GM23248 (cell line): ENCODE data around the gene SPR. TPM values are rescaled to one million over a fixed set of nuclear protein-coding genes. Genes with fewer than 3 reads are reported as not detected.
A peak's percentile ranks its signal among the peaks of the same experiment; 100 is the strongest.

ENCODE experiments used
- DNase-seq: peaks from one replicate; pipeline ENCODE4 v3.0.0-alpha.2; 2015
- H2AFZ ChIP-seq: fragments of 200-600 bp; sonication (generic); 2 replicates; pipeline ENCODE4 v1.6.1; 2016; ENCODE audit warnings: antibody characterized with exemption
- H3F3A ChIP-seq: fragments of 200-600 bp; sonication (generic); 2 replicates; pipeline ENCODE4 v1.6.1; 2016; ENCODE audit warnings: mild to moderate bottlenecking, antibody characterized with exemption, mixed run types; ENCODE audit not compliant: insufficient read depth
- H3K27ac ChIP-seq: fragments of 200-600 bp; sonication (generic); 2 replicates; pipeline ENCODE4 v1.5.1; 2016; ENCODE audit warnings: mild to moderate bottlenecking
- H3K27me3 ChIP-seq: fragments of 200-600 bp; sonication (generic); replicated peaks from 2 replicates; pipeline ENCODE4 v1.6.1; 2016; ENCODE audit warnings: mild to moderate bottlenecking; ENCODE audit not compliant: insufficient read depth
- H3K36me3 ChIP-seq: fragments of 200-600 bp; sonication (generic); 2 replicates; pipeline ENCODE4 v1.6.1; 2016; ENCODE audit warnings: low read depth, mild to moderate bottlenecking
- H3K4me1 ChIP-seq: fragments of 200-600 bp; sonication (generic); 2 replicates; pipeline ENCODE4 v1.6.1; 2016; ENCODE audit warnings: mild to moderate bottlenecking; ENCODE audit not compliant: insufficient read depth
- H3K4me2 ChIP-seq: fragments of 200-600 bp; sonication (generic); one replicate; pipeline ENCODE4 v1.6.1; 2016; ENCODE audit warnings: mild to moderate bottlenecking; ENCODE audit not compliant: unreplicated experiment
- H3K4me3 ChIP-seq: fragments of 200-600 bp; sonication (generic); 2 replicates; pipeline ENCODE4 v1.5.1; 2016; ENCODE audit warnings: mild to moderate bottlenecking
- H3K79me2 ChIP-seq: fragments of 200-600 bp; sonication (generic); 2 replicates; pipeline ENCODE4 v1.6.1; 2016; ENCODE audit warnings: mild to moderate bottlenecking; ENCODE audit not compliant: insufficient read depth
- H3K9ac ChIP-seq: fragments of 200-600 bp; sonication (generic); 2 replicates; pipeline ENCODE4 v1.6.1; 2016; ENCODE audit warnings: mild to moderate bottlenecking
- H3K9me2 ChIP-seq: fragments of 200-600 bp; sonication (generic); 2 replicates; pipeline ENCODE4 v1.6.1; 2016; ENCODE audit warnings: mixed run types, mild to moderate bottlenecking, moderate library complexity; ENCODE audit not compliant: insufficient read depth
- H3K9me3 ChIP-seq: fragments of 200-600 bp; sonication (generic); one replicate; pipeline ENCODE4 v1.6.1; 2017; ENCODE audit warnings: low read depth
- H4K20me1 ChIP-seq: fragments of 200-600 bp; sonication (generic); 2 replicates; pipeline ENCODE4 v1.6.0; 2016; ENCODE audit not compliant: insufficient read depth
- EZH2 ChIP-seq: fragments of 200-600 bp; sonication (generic); IDR thresholded peaks from 2 replicates; pipeline ENCODE4 v1.6.1; 2018; ENCODE audit warnings: antibody characterized with exemption, mild to moderate bottlenecking; ENCODE audit not compliant: insufficient read depth, poor library complexity, severe bottlenecking
- EZH2phosphoT487 ChIP-seq: fragments of 200-600 bp; sonication (generic); IDR thresholded peaks from 2 replicates; pipeline ENCODE4 v1.6.1; 2018; ENCODE audit warnings: antibody characterized with exemption, moderate library complexity, mild to moderate bottlenecking, low read depth; ENCODE audit not compliant: insufficient read depth
- WGBS, 2 experiments: methylation state at CpG; one replicate each; pipeline ENCODE4 v1.1.6; 2015 to 2017; ENCODE audit warnings: low lambda C conversion rate in 2 of 2, low coverage in 1 of 2; ENCODE audit errors: missing lambda C conversion rate in 2 of 2; 5-methylcytosine and 5-hydroxymethylcytosine counted together
- in situ Hi-C: fragments of 300-500 bp; cut with MboI; formaldehyde crosslinking; loops from 2 replicates; pipeline ENCODE4 v1.15.0; 2020
- polyA plus RNA-seq: library from polyadenylated mRNA; unstranded; fragments of >200 nt; fragmentation: Nextera tagmentation; extraction: Ambion mirVana; gene quantifications from 2 replicates; pipeline ENCODE4 v1.2.1, GENCODE V29; 2016
- total RNA-seq: library from RNA; depleted of rRNA; stranded (reverse); fragments of >200 nt; shearing (Covaris generic); gene quantifications from 2 replicates; pipeline ENCODE4 v1.2.3, GENCODE V29; 2014

SPR gene
- total and polyA plus RNA-seq, 2 experiments from 2014 or later = 17.1 to 21.1 TPM

- 6 to 7% methylated on average over 15 to 16 of the region's 16 CpGs for WGBS, 2 experiments
- H3K9me2 ChIP-seq = no peaks in the 10 kb centered on the region
- peak overlapping the region; percentile 69; the same call in 1 of the 2 replicates for H2AFZ ChIP-seq
- no peaks in the 10 kb centered on the region for H3K36me3 ChIP-seq
- H3K4me2 ChIP-seq = peak overlapping the region; percentile 59
- H3K79me2 ChIP-seq = no peaks in the 10 kb centered on the region
- no peaks in the 10 kb centered on the region for H3K9me3 ChIP-seq
- H3F3A ChIP-seq = no peaks in the 10 kb centered on the region
- H3K27ac ChIP-seq = no peak overlapping the region
- H3K4me1 ChIP-seq = 0 out of 2 replicates have a peak, but pooled peaks cover 6% of the 10 kb centered on the region
- no peaks in the 10 kb centered on the region for H4K20me1 ChIP-seq
- peaks cover 22% of the 10 kb centered on the region for H3K27me3 ChIP-seq
- H3K9ac ChIP-seq = no peak overlapping the region
- in situ Hi-C loops = loop anchor here (10.0 kb wide), 1 partner anchor 289 kb away; no protein-coding TSS in a partner anchor
- no peak for TF ChIP-seq EZH2
- TF ChIP-seq EZH2phosphoT487 = no peak
- H3K4me3 ChIP-seq = peak overlapping the region; percentile 50
- peak; percentile 67 for DNase-seq
Observed at GRCh38 chr2:72895759-72896281, 8.6 kb downstream of the SPR start.

- Histone ChIP-seq H4K20me1 (no peaks in the 10 kb centered on the region), H3K36me3 (no peaks in the 10 kb centered on the region), H3K9ac (no peak overlapping the region), H3K4me1 (0 out of 2 replicates have a peak, but pooled peaks cover 6% of the 10 kb centered on the region), H3K27me3 (peaks cover 29% of the 10 kb centered on the region), H3K27ac (no peak overlapping the region), H3K79me2 (no peaks in the 10 kb centered on the region), H3K9me2 (no peaks in the 10 kb centered on the region), H3K4me2 (no peak overlapping the region), H3F3A (no peaks in the 10 kb centered on the region), H3K9me3 (no peaks in the 10 kb centered on the region), H2AFZ (no peak overlapping the region), H3K4me3 (no peak overlapping the region)
- peak; percentile 25 for DNase-seq
- TF ChIP-seq EZH2 = no peak
- TF ChIP-seq EZH2phosphoT487 = no peak
- WGBS, 2 experiments = 89 to 90% methylated on average over 4 of the region's 4 CpGs
- in situ Hi-C loops = loop anchor here (10.0 kb wide), 1 partner anchor 288 kb away; no protein-coding TSS in a partner anchor
Observed at GRCh38 chr2:72896446-72896845, 9.2 kb downstream of the SPR start.

- Histone ChIP-seq H3K9me2 (no peaks in the 10 kb centered on the region), H3K79me2 (no peaks in the 10 kb centered on the region), H3F3A (no peaks in the 10 kb centered on the region), H3K4me3 (no peak overlapping the region), H2AFZ (no peak overlapping the region), H3K27me3 (peaks cover 44% of the 10 kb centered on the region), H3K4me2 (no peak overlapping the region), H3K36me3 (no peaks in the 10 kb centered on the region), H3K4me1 (0 out of 2 replicates have a peak, but pooled peaks cover 6% of the 10 kb centered on the region), H3K9ac (no peak overlapping the region), H3K9me3 (no peaks in the 10 kb centered on the region), H3K27ac (no peak overlapping the region), H4K20me1 (no peaks in the 10 kb centered on the region)
- in situ Hi-C loops = loop anchor here (10.0 kb wide), 1 partner anchor 287 kb away; no protein-coding TSS in a partner anchor
- WGBS, 2 experiments = 72 to 76% methylated on average over 18 of the region's 18 CpGs
- no peak for DNase-seq
- TF ChIP-seq EZH2phosphoT487 = no peak
- TF ChIP-seq EZH2 = no peak
Observed at GRCh38 chr2:72897785-72898584, 10.8 kb downstream of the SPR start.

- no peak overlapping the region for H3K4me3 ChIP-seq
- H3K79me2 ChIP-seq = no peaks in the 10 kb centered on the region
- no peaks in the 10 kb centered on the region for H3F3A ChIP-seq
- H3K27me3 ChIP-seq = peaks cover 50% of the 10 kb centered on the region
- no peak overlapping the region for H2AFZ ChIP-seq
- no peaks in the 10 kb centered on the region for H3K36me3 ChIP-seq
- TF ChIP-seq EZH2 (no peak), EZH2phosphoT487 (no peak)
- no peaks in the 10 kb centered on the region for H3K9me2 ChIP-seq
- DNase-seq = no peak
- no peaks in the 10 kb centered on the region for H4K20me1 ChIP-seq
- 78 to 79% methylated on average over 2 of the region's 2 CpGs for WGBS, 2 experiments
- H3K9ac ChIP-seq = no peak overlapping the region
- no peak overlapping the region for H3K27ac ChIP-seq
- H3K4me1 ChIP-seq = 0 out of 2 replicates have a peak, but pooled peaks cover 6% of the 10 kb centered on the region
- no peak overlapping the region for H3K4me2 ChIP-seq
- no peaks in the 10 kb centered on the region for H3K9me3 ChIP-seq
- in situ Hi-C loops = loop anchor here (10.0 kb wide), 1 partner anchor 286 kb away; no protein-coding TSS in a partner anchor
Observed at GRCh38 chr2:72898585-72898906, 11.3 kb downstream of the SPR start.
